NCI-H128 (cell line): ENCODE measurements around the gene MAP9.
A peak's percentile ranks its signal among the peaks of the same experiment; 100 is the strongest.
"Not testable (repeated sequence)": the region's sequence is repeated elsewhere in the genome, so short reads cannot be mapped to it uniquely, and the experiment has no call there.

Source experiments
- DNase-seq: peaks from one replicate; lab custom pipeline; 2025; ENCODE audit not compliant: unreplicated experiment; lab: John Stamatoyannopoulos, UW

The MAP9 gene

GRCh38 chr4:155376387-155377268, at the start of gene MAP9:
Gene MAP9 (minus strand): TSS chr4:155376965. CDS start chr4:155375850, 1,115 bp downstream.
- DNase-seq = peak; percentile 87

GRCh38 chr4:155424778-155425177, 48.0 kb upstream of the MAP9 start:
- not testable (repeated sequence) for DNase-seq

- DNase-seq = no peak
Measured at GRCh38 chr4:155423671-155424070, 46.9 kb upstream of the MAP9 start.

GRCh38 chr4:155419266-155419665, 42.5 kb upstream of the MAP9 start:
- no peak for DNase-seq

GRCh38 chr4:155415662-155416061, 38.9 kb upstream of the MAP9 start:
- DNase-seq = no peak

GRCh38 chr4:155413451-155413850, 36.7 kb upstream of the MAP9 start:
- no peak for DNase-seq

- no peak for DNase-seq
Measured at GRCh38 chr4:155411546-155411945, 34.8 kb upstream of the MAP9 start.

- DNase-seq = no peak
Measured at GRCh38 chr4:155408796-155409195, 32.0 kb upstream of the MAP9 start.

- no peak for DNase-seq
Measured at GRCh38 chr4:155407480-155407879, 30.7 kb upstream of the MAP9 start.

- DNase-seq = no peak
Measured at GRCh38 chr4:155405059-155405458, 28.3 kb upstream of the MAP9 start.

GRCh38 chr4:155403886-155404285, 27.1 kb upstream of the MAP9 start:
- DNase-seq = no peak

- DNase-seq = no peak
Measured at GRCh38 chr4:155402941-155403340, 26.2 kb upstream of the MAP9 start.

GRCh38 chr4:155400893-155401292, 24.1 kb upstream of the MAP9 start:
- no peak for DNase-seq

- DNase-seq = no peak
Measured at GRCh38 chr4:155399974-155400697, 23.4 kb upstream of the MAP9 start.

- DNase-seq = no peak
Measured at GRCh38 chr4:155392481-155393184, 15.9 kb upstream of the MAP9 start.

- no peak for DNase-seq
Measured at GRCh38 chr4:155391932-155392331, 15.2 kb upstream of the MAP9 start.

GRCh38 chr4:155388162-155388561, 11.4 kb upstream of the MAP9 start:
- no peak for DNase-seq

- no peak for DNase-seq
Measured at GRCh38 chr4:155383541-155383940, 6.8 kb upstream of the MAP9 start.

GRCh38 chr4:155377276-155377675, 511 bp upstream of the MAP9 start:
- no peak for DNase-seq

- DNase-seq = no peak
Measured at GRCh38 chr4:155371432-155372043, 5.2 kb downstream of the MAP9 start.

- DNase-seq = no peak
Measured at GRCh38 chr4:155367608-155368007, 9.2 kb downstream of the MAP9 start.
